ENCODE results near the gene SETDB2. TPM values are rescaled to one million over a fixed set of nuclear protein-coding genes. Genes with fewer than 3 reads are reported as not detected.

Gene SETDB2
- total and polyA plus RNA-seq, 10 of the 15 experiments (the other 5 are each of a cell fraction or from before 2014, with no cell fraction given), result 1.2 to 10.0 (median 7.4) TPM

DNA sequence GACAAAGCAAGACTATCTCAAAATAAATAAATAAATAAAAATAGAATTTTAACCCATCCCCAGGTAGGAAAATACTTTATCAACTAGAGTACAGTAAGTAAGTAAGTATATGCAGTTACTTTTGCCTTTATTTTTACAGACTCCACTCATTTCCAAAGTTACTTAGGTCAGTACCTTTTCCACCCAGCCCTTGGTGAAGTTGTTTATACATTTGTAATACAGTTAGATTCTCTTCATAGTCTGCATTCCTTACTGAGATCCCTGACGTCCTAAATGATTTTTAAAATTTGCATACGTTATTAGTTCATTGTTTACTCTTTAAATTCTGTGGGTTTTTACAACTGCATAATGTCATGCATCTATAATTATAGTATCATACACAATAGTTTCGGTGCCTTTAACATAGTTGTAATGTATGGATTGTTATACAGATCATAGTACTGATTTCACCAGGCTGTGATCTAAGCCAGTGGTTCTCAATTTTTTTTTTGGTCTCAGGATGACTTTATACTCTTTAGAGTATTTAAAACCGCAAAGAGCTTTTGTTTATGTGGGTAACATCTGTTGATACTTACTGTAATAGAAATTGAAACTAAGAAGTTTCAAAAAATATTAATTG is 10.4 kb downstream of the SETDB2 start (continued):
- TF ChIP-seq IRF5 (IDR thresholded peaks at IDR 0.05; ENCODE audit: borderline replicate concordance), result no peak
- peak; percentile 15; the same call in 1 of the 2 replicates for TF ChIP-seq JUND (IDR thresholded peaks at IDR 0.05; ENCODE audit: low read depth, low read length)
- peak; percentile 78 to 85 for TF ChIP-seq EP300 (IDR thresholded peaks at IDR 0.05; ENCODE audit: borderline replicate concordance in 1 of 2, control insufficient read depth in 1 of 2, low read depth in 2 of 2, low read length in 2 of 2)
- peak; percentile 93 for TF ChIP-seq MTA2 (IDR thresholded peaks at IDR 0.05; ENCODE audit: low read depth)
- TF ChIP-seq SKIL (IDR thresholded peaks at IDR 0.05; ENCODE audit: low read depth, poor library complexity, severe bottlenecking), result peak; percentile 50
- 0 out of 2 replicates have a peak, but pooled peaks have one; percentile 56 for TF ChIP-seq MLLT1 (IDR thresholded peaks at IDR 0.05)
- no peak for TF ChIP-seq PAX8 (IDR thresholded peaks at IDR 0.05)
- TF ChIP-seq SMC3 (IDR thresholded peaks at IDR 0.05; ENCODE audit: borderline replicate concordance, low read length), result no peak
- TF ChIP-seq TCF7 (IDR thresholded peaks at IDR 0.05; ENCODE audit: borderline replicate concordance), result no peak; the same call in 1 of the 2 replicates
- peak; percentile 96 for TF ChIP-seq ZNF217 (IDR thresholded peaks at IDR 0.05)
- no peak for TF ChIP-seq HDAC6 (IDR thresholded peaks at IDR 0.05; ENCODE audit: unreplicated experiment)
- TF ChIP-seq SREBF1 (IDR thresholded peaks at IDR 0.05; ENCODE audit: low read length), result peak; percentile 65; the same call in 1 of the 2 replicates
- peak; percentile 28 to 43; a peak in 2 of 4 replicates for TF ChIP-seq BHLHE40 (IDR thresholded peaks at IDR 0.05; ENCODE audit: borderline replicate concordance in 1 of 2, low read depth in 2 of 2, low read length in 1 of 2)
- peak; percentile 10; the same call in 1 of the 2 replicates for TF ChIP-seq ZBTB40 (IDR thresholded peaks at IDR 0.05; ENCODE audit: borderline replicate concordance)
- no peak for TF ChIP-seq ATF3 (IDR thresholded peaks at IDR 0.05; ENCODE audit: borderline replicate concordance, extremely low read depth, low read depth, low read length)
- TF ChIP-seq EGR1 (IDR thresholded peaks at IDR 0.05; ENCODE audit: borderline replicate concordance in 1 of 2, low read depth in 2 of 2, low read length in 2 of 2), result no peak
- no peak for TF ChIP-seq EED (IDR thresholded peaks at IDR 0.05; ENCODE audit: low read depth)
- TF ChIP-seq DPF2 (IDR thresholded peaks at IDR 0.05), result peak; percentile 40; the same call in 1 of the 2 replicates
- no peak for TF ChIP-seq YY1 (IDR thresholded peaks at IDR 0.05; ENCODE audit: low read depth, low read length)
- TF ChIP-seq GATAD2B (conservative IDR thresholded peaks at IDR 0.05; ENCODE audit: low read depth), result no peak

Data from GM12878 (cell line).